ENCODE measurements around the gene ADAMTSL3. TPM values are rescaled to one million over a fixed set of nuclear protein-coding genes. Genes with fewer than 3 reads are reported as not detected.
A peak's percentile ranks its signal among the peaks of the same experiment; 100 is the strongest.

The ADAMTSL3 gene
- total RNA-seq, 1 donor, result under 0.01 TPM

DNA sequence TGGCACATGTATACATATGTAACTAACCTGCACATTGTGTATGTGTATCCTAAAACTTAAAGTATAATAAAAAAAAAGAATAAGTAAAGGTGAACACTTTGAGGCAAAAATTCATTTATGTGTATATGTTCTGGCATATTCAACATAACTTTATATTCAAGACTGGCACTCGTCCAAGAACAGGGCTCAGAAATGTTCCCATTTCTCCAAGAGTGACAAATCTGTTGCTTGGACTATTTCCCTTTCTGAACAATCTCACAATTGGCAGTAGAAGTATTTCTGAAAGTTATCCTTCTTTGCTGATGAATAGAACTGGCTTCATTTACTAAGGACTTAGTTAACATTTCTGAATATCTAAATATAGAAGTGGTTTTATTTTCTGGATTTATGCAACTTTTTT, 212.8 kb downstream of the ADAMTSL3 start:
- DNase-seq (ENCODE audit: low read depth in 2 of 3, low spot score in 2 of 3), result no peak

- no peak for DNase-seq (ENCODE audit: low read depth in 2 of 3, low spot score in 2 of 3)
Measured at GRCh38 chr15:83869341-83869740, 215.4 kb downstream of the ADAMTSL3 start.

DNA sequence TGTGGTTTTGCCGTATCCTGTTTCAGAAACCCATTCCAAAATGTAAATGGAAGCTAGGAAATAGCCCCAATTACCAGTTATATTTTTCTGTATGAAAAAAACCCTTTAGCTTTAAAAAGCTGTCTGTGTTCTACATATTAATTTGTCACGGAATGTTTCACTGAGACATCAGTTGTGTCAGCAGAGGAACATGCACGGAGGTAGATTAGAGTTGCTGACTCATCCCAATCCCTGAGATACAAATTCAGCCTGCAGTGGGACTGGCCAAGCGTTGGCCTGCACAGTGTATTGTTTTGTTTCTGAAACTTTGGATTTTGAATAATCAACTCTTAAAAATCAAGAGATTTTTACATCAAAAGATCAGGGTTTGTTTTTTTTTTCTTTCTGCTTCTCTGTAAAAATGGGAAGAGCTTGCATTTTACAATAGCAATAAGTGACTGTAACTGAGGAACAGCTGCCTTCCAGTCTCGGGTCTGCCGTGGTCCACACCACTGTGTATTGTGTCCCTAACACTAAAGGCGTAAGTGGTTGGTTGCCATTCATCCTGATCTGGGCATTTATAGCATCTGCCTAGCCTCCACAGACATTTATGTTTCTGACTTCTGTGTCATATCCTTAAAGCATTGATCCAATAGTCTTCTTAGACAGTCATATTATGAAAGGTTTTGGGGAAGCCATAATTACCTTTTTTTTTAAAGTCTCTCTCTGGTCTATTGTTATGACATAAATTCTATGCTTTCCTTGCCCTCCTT, 218.1 kb downstream of the ADAMTSL3 start:
- DNase-seq (ENCODE audit: low read depth in 2 of 3, low spot score in 2 of 3), result peak in 2 of 3 donors; percentile 14 to 46

DNA sequence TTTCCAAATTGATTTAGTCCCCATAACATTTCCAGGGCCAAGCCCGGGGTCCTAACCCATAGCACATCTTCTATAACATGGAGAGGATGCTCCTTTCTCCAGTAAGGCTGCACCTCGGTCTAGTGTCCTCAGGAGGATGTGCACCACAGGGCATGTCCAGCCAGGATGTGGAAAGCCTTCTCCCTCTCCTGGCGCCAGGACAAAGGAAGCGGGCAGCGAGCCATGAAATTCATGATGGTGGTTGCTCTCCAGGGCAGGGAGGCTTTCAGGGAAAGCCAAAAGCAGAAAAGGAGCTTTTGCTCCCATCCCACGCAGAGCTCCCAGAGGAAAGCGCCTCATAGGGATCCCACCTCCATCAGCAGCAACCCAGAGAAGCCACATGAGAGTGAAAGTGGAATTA, 220.0 kb downstream of the ADAMTSL3 start:
- no peak for DNase-seq (ENCODE audit: low read depth in 2 of 3, low spot score in 2 of 3)

DNA sequence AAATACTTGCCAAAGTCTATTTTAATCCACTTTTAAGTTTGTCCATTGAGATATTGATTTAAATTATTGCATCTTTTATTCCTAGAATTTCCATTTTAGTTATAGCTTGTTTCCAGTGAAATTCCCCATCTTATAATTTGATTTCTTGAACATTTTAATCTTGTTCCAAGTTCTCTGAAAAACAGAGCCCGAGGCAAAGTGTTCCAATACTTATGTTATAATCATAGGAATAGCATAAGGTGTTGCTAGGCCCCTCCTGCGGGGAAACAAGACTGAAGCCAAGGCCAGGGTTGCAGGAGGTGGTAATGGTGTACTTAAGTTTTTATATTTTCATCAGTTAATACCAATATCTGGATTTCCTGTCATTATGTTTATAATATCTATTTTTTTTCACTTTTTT, 226.6 kb downstream of the ADAMTSL3 start:
- no peak for DNase-seq (ENCODE audit: low read depth in 2 of 3, low spot score in 2 of 3)

GRCh38 chr15:83881156-83881555, 227.2 kb downstream of the ADAMTSL3 start:
- DNase-seq (ENCODE audit: low read depth in 2 of 3, low spot score in 2 of 3), result no peak

DNA sequence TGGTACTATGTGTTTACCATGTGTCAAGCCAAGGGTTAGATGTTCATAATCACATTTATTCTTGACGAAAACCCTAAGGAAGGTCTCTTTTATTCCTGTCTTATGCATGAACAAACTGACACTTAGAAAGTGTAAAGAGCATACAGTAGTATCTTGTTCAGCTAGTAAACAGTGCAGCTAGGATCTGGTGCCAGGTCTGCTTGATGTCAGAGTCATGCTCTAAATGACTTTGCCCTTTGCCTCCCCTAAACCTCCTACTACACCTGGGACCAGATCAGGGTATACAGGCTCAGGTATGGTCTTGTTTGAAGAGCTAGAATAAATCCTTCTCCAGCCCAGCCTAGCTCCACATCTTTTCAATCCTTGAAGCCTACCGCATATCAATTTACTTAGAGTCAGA, 232.4 kb downstream of the ADAMTSL3 start:
- DNase-seq (ENCODE audit: low read depth in 2 of 3, low spot score in 2 of 3), result no peak

DNA sequence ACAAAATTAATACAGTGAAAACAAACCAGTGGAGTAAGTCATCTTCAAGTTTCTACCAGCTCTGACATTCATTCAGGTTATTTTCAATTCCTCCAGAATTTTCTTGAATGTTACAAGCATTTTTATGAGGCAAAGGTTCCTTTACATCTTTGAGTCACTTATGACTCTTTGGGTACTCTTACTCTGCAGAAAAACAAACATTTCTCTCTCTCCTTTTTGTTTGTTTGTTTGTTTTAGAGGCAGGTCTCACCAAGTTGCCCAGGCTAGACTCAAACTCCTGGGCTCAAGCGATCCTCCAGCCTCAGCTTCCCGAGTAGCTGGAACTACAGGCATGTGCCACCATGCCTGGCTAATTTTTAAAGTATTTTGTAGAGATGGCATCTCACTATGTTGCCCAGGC, 233.5 kb downstream of the ADAMTSL3 start:
- DNase-seq (ENCODE audit: low read depth in 2 of 3, low spot score in 2 of 3), result no peak

- DNase-seq (ENCODE audit: low read depth in 2 of 3, low spot score in 2 of 3), result no peak
Measured at GRCh38 chr15:83887961-83888360, 234.0 kb downstream of the ADAMTSL3 start.

DNA sequence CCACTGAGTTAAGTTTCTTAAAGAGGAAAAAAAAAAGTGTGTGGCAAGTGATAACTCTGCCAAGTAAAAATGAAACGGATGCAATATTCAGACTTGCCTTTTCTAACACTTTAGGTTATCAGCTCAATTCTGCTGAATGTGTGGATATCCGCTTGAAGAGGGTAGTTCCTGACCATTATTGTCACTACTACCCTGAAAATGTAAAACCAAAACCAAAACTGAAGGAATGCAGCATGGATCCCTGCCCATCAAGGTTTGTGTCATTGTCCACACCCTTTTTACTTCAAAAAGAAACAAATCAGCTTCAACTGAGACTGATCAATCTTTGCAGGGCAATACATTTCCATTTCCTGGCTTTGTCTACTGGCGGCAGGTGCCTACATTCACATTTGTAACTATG, 236.1 kb downstream of the ADAMTSL3 start:
- DNase-seq (ENCODE audit: low read depth in 2 of 3, low spot score in 2 of 3), result peak in 1 of 3 donors; percentile 11

- DNase-seq (ENCODE audit: low read depth in 2 of 3, low spot score in 2 of 3), result no peak
Measured at GRCh38 chr15:83890587-83890986, 236.7 kb downstream of the ADAMTSL3 start.

DNA sequence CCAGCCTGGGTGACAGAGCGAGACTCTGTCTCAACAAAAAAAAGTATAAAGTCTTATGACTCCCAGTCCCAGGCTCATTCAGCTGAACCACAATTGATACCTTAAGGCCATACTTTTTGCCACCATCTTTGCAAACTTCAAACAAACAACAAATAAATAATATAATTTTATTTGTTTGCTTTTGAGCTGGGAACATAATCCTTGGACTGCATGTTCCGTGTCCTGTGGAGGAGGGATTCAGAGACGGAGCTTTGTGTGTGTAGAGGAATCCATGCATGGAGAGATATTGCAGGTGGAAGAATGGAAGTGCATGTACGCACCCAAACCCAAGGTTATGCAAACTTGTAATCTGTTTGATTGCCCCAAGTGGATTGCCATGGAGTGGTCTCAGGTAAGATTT, 238.6 kb downstream of the ADAMTSL3 start:
- DNase-seq (ENCODE audit: low read depth in 2 of 3, low spot score in 2 of 3), result no peak

GRCh38 chr15:83893308-83893707, 239.4 kb downstream of the ADAMTSL3 start:
- DNase-seq (ENCODE audit: low read depth in 2 of 3, low spot score in 2 of 3), result no peak

DNA sequence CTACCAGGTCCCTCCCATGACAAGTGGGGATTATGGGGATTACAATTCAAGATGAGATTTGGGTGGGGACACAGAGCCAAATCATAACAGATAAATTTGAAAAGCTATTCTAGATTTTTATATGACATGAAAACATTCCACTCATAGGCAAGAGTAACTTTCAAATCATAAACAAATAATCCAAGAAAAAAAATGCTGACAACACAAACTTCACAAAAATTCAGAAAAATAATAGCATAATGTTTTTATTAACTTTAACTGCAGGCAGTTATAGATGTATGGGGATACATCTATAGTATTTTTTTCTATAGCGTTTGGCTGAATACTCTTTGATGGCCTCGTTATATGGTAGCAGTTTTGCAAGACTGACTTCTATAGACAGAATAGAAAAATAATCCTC, 243.1 kb downstream of the ADAMTSL3 start:
- no peak for DNase-seq (ENCODE audit: low read depth in 2 of 3, low spot score in 2 of 3)

DNA sequence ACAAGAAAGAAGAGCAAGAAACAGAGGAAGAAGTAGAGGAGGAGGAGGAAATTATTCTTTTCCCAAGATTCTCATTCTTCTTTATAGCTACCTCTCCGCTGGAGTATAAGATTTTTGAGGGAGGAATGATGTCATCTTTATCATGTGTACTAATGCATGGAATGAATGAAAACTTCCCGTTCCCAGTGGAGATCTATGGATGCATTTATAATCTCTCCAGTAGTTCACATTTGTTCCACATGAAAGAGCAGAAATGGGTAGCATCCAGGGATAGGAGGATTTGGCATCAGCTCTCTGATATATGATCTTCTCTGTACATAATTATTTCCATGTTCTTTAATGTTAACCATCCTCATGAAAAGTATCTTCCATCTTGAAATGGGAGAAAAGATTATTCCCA, 244.4 kb downstream of the ADAMTSL3 start:
- no peak for DNase-seq (ENCODE audit: low read depth in 2 of 3, low spot score in 2 of 3)

DNA sequence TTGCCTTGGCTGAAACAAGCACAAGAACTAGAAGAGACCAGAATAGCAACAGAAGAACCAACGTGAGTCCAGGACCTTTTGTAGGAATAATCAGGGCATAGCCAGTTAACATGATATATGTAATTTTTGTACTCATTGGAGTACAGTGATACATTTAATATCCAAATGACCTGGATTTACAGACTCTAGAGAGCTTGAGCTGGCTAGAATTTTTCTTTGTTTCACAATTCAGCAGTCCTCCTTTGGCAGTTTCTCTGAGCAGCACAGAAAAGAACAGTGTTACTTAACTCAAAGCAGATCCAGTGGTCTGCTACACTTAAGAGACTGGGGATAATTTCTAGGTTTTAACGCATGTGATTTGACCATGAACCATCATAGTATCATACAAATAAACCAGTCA, 245.7 kb downstream of the ADAMTSL3 start:
- DNase-seq (ENCODE audit: low read depth in 2 of 3, low spot score in 2 of 3), result no peak

DNA sequence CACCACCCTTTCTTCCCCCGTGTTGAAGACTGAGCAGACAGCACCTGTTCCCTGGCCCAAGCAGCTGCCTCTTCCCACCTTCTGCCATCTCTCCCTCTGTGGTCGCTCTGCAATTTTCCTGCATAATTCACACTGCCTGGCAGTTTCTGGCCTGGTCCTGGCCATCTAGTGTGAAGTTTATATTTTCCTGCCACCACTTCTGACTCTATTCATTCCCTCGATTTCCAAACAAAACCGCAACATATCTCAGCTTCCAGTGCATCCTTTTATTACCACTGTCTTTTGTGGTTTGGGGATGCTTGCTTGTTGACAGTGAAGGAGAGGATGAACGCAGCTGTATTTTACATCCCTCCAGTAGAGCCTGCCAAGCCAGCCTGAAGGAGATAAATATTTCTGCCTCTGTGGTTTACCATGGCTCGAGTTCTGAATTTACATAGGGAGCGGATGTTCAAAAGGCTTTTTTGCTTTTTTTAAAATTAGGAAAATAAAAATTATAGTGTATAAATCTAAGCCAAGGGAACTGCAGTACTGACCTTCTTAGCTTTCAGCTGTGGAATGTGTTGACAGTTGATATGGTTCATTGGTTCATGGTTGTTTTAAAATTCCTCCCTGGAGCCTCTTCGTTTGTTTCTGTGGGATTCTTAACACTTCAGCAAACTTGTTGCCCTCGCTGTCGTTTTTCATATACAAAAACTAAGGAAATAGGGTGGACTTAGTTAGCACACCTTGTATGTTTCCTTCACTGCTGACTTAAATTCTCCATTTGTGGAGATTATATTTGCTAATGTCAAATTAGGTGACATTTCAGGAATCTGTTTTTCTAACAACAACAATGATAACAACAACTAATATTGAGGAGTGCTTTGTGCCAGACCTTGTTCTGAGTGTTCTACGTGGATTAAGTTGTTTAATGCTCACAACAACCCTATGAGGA, 250.5 kb downstream of the ADAMTSL3 start:
- DNase-seq (ENCODE audit: low read depth in 2 of 3, low spot score in 2 of 3), result no peak

DNA sequence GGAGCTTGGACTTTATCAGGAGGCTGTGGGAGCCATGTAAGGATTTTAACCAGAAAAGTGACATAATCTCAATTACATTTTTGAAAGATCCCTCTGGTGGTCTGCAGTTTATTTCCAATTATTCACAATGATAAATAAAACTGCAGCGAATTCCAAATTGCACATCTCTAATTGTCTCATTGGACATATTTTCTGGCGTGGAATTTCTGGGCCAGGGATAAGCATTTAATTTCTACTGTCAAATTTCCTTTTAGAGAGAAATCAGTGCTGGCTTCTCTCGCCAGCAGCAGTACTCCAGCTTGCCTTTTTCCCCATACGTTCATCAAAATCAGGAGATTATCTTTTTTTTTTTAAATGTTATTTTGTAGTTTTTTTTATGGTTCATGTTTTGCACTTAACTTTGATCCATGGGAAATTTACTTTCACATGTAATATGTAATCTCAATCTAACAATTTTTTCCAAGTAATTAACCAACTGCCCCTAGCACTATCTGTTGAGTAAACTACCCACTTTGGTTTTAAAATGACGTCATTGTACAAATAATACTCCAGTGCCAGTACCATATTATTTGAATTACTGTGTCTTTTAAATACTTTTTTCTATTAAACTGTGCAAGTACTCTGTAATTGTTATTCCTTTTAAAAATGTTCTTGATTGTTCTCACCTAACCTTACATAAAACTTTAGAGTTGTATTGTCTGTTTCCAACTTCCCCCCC, 251.8 kb downstream of the ADAMTSL3 start:
- no peak for DNase-seq (ENCODE audit: low read depth in 2 of 3, low spot score in 2 of 3)

DNA sequence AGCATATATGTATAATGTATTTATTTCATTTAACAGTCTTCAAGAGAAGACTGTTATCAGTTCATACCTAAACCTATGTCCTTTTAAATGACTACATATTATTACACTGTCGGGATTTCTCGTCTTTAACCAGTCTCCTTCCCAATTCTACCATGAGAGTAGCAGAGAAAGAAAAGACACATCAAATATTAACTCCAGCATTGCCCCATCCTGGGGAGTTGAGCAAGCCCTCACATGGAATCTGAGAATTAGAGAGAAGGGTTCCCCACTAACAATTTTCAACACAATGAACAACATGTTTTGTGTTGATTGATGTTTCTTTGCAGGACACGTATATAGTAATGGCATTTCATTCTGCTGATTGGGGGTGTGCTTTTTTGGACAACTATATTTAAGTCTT, 257.4 kb downstream of the ADAMTSL3 start:
- no peak for DNase-seq (ENCODE audit: low read depth in 2 of 3, low spot score in 2 of 3)

- DNase-seq (ENCODE audit: low read depth in 2 of 3, low spot score in 2 of 3), result no peak
Measured at GRCh38 chr15:83912343-83912742, 258.4 kb downstream of the ADAMTSL3 start.

DNA sequence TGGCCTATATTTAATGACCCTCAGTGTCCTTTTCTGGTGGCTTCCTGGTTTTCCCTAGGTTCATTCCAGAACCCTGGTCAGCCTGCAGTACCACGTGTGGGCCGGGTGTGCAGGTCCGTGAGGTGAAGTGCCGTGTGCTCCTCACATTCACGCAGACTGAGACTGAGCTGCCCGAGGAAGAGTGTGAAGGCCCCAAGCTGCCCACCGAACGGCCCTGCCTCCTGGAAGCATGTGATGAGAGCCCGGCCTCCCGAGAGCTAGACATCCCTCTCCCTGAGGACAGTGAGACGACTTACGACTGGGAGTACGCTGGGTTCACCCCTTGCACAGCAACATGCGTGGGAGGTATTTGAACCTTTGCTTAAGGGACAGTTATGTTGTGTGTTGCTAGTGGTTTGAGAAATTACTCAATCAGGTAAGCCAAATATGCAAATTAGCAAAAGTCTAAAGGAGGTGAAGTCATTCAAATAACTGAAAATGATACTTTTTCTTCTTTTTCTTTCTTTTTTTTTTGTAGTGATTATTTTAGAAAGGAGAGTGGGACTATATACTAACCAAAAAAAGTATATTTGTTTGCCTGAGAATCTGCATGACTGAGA, 259.2 kb downstream of the ADAMTSL3 start:
- no peak for DNase-seq (ENCODE audit: low read depth in 2 of 3, low spot score in 2 of 3)

All from hematopoietic multipotent progenitor cell (in vitro differentiated cells).